ENCODE measurements around the gene OR13A1. TPM values are rescaled to one million over a fixed set of nuclear protein-coding genes. Genes with fewer than 3 reads are reported as not detected.
A peak's percentile ranks its signal among the peaks of the same experiment; 100 is the strongest.
"Not testable (repeated sequence)": the region's sequence is repeated elsewhere in the genome, so short reads cannot be mapped to it uniquely, and the experiment has no call there.

Gene OR13A1
- polyA plus RNA-seq, 4 donors = 0.03 to 0.12 TPM; not detected in 2

DNA sequence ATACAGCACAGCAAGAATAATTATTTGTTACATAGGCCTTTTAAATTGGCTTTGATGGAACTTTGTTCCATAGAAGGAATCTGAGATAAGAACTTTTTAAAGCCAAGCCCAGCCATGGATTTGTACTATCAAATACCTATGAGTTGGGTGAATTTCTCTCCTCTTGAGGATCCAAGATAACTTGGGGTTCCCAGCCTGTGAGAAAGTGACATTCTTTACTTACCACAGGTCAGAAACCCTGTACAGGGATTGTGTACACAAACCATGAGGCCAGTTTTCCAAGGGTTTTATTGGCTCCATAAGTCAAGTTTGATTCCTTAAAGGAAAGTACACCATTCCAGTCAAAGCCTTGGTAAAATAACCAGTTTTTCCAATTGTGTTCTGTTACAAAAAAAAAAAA lies 39.3 kb downstream of the OR13A1 start:
- not testable (repeated sequence) for H3K27ac ChIP-seq (ENCODE audit: low read depth in 1 of 3, low read length in 2 of 3); H3K9me3 ChIP-seq (ENCODE audit: control insufficient read depth in 2 of 2, insufficient read depth in 1 of 2, low read depth in 1 of 2, low read length in 1 of 2); FAIRE-seq; H3K27me3 ChIP-seq (ENCODE audit: control insufficient read depth in 3 of 3, insufficient read depth in 3 of 3, low read length in 3 of 3); H3K4me3 ChIP-seq (ENCODE audit: low read depth in 1 of 3, low read length in 3 of 3); H3K36me3 ChIP-seq (ENCODE audit: control insufficient read depth in 3 of 3, insufficient read depth in 2 of 3, low read depth in 1 of 3, low read length in 3 of 3); H3K4me1 ChIP-seq (ENCODE audit: control insufficient read depth in 3 of 3, insufficient read depth in 2 of 3, low read depth in 1 of 3, low read length in 2 of 3)
- peak in 1 of 2 donors; percentile 70 for DNase-seq

DNA sequence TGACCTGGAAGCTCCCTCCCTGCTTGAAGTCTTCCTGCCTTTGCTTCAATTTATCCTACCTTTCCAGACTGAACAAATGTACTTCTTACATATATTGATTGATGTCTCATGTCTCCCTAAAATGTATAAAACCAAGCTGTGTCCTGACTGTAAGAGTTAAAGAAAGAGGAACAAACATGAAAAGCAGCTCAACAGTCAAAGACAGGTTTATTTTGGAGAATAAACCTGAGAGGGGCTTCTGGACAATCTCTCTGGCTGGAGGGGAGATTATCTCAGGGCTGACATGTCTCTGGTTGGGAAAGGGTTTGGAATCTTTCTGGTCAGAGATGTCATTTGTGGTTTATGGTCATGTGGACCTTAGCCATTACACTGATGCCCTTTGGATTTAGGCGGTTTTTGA lies 41.0 kb downstream of the OR13A1 start:
- H3K36me3 ChIP-seq (ENCODE audit: control insufficient read depth in 3 of 3, insufficient read depth in 2 of 3, low read depth in 1 of 3, low read length in 3 of 3) = no peaks in the 10 kb centered on the region
- no peaks in the 10 kb centered on the region for H3K9me3 ChIP-seq (ENCODE audit: control insufficient read depth in 2 of 2, insufficient read depth in 1 of 2, low read depth in 1 of 2, low read length in 1 of 2)
- no peaks in the 10 kb centered on the region for H3K4me1 ChIP-seq (ENCODE audit: control insufficient read depth in 3 of 3, insufficient read depth in 2 of 3, low read depth in 1 of 3, low read length in 2 of 3)
- no peaks in the 10 kb centered on the region for H3K27me3 ChIP-seq (ENCODE audit: control insufficient read depth in 3 of 3, insufficient read depth in 3 of 3, low read length in 3 of 3)
- H3K27ac ChIP-seq (ENCODE audit: low read depth in 1 of 3, low read length in 2 of 3) = no peak overlapping the region
- 60 to 74% (median 65%) methylated on average over 1 of the region's 1 CpG for WGBS, 3 donors
- DNase-seq (no peak), FAIRE-seq (no peak)
- H3K4me3 ChIP-seq (ENCODE audit: low read depth in 1 of 3, low read length in 3 of 3) = no peak overlapping the region

DNA sequence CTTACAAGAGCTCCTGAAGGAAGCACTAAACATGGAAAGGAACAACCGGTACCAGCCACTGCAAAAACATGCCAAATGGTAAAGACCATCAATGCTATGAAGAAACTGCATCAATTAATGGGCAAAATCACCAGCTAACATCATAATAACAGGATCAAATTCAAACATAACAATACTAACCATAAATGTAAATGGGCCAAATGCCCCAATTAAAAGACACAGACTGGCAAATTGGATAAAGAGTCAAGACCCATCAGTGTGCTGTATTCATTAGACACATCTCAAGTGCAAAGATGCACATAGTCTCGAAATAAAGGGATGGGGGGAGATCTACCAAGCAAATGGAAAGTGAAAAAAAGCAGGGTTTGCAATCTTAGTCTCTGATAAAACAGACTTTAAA lies 47.6 kb downstream of the OR13A1 start:
- H3K4me1 ChIP-seq (ENCODE audit: control insufficient read depth in 3 of 3, insufficient read depth in 2 of 3, low read depth in 1 of 3, low read length in 2 of 3); H3K36me3 ChIP-seq (ENCODE audit: control insufficient read depth in 3 of 3, insufficient read depth in 2 of 3, low read depth in 1 of 3, low read length in 3 of 3); FAIRE-seq; H3K4me3 ChIP-seq (ENCODE audit: low read depth in 1 of 3, low read length in 3 of 3); H3K27me3 ChIP-seq (ENCODE audit: control insufficient read depth in 3 of 3, insufficient read depth in 3 of 3, low read length in 3 of 3); DNase-seq; H3K27ac ChIP-seq (ENCODE audit: low read depth in 1 of 3, low read length in 2 of 3): not testable (repeated sequence)
- 58 to 75% (median 63%) methylated on average over 2 of the region's 2 CpGs for WGBS, 3 donors
- H3K9me3 ChIP-seq (ENCODE audit: control insufficient read depth in 2 of 2, insufficient read depth in 1 of 2, low read depth in 1 of 2, low read length in 1 of 2) = peaks cover 0 to 20% of the 10 kb centered on the region in 2 donors

- Histone ChIP-seq H3K4me3 (ENCODE audit: low read depth in 1 of 3, low read length in 3 of 3) (no peak overlapping the region), H3K27ac (ENCODE audit: low read depth in 1 of 3, low read length in 2 of 3) (no peak overlapping the region), H3K27me3 (ENCODE audit: control insufficient read depth in 3 of 3, insufficient read depth in 3 of 3, low read length in 3 of 3) (peaks cover 0 to 5% (median 0%) of the 10 kb centered on the region in 3 donors), H3K36me3 (ENCODE audit: control insufficient read depth in 3 of 3, insufficient read depth in 2 of 3, low read depth in 1 of 3, low read length in 3 of 3) (no peaks in the 10 kb centered on the region), H3K9me3 (ENCODE audit: control insufficient read depth in 2 of 2, insufficient read depth in 1 of 2, low read depth in 1 of 2, low read length in 1 of 2) (peaks cover 0 to 20% of the 10 kb centered on the region in 2 donors), H3K4me1 (ENCODE audit: control insufficient read depth in 3 of 3, insufficient read depth in 2 of 3, low read depth in 1 of 3, low read length in 2 of 3) (no peaks in the 10 kb centered on the region)
- FAIRE-seq = no peak
- DNase-seq = no peak
- WGBS, 3 donors = 85 to 99% (median 86%) methylated on average over 4 of the region's 4 CpGs
These were observed 49.4 kb downstream of the OR13A1 start for GRCh38 chr10:45265996-45266395.

GRCh38 chr10:45261946-45262345 lies 53.5 kb downstream of the OR13A1 start:
- FAIRE-seq (no peak), DNase-seq (peak in 1 of 2 donors; percentile 30)

DNA sequence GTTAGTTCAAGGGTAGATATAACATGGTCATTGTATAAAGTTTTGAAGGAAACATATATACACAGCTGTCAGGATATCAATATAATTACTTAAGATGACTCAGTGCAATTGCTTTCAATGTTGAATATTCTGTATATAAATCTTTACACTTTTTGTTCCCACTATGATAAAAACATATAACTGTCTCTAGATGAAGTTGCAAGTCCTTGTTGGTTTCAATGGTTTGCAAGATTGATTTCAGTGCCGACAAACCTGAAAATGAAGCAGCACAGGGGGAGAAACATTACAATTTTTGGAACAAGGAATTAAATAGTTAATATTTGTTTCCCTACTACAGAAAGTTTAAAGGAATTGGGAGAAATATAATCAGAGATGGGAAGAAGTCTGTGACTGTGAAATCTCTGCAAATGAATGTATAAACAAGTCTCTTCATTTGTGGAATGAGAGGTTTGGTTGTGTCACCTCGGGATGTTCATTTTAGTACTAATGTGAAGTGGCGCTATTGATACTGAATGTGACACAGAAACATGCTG lies 54.1 kb downstream of the OR13A1 start:
- peaks cover 0 to 5% (median 0%) of the 10 kb centered on the region in 3 donors for H3K27me3 ChIP-seq (ENCODE audit: control insufficient read depth in 3 of 3, insufficient read depth in 3 of 3, low read length in 3 of 3)
- H3K4me3 ChIP-seq (ENCODE audit: low read depth in 1 of 3, low read length in 3 of 3) = no peak overlapping the region
- no peak overlapping the region for H3K27ac ChIP-seq (ENCODE audit: low read depth in 1 of 3, low read length in 2 of 3)
- no peaks in the 10 kb centered on the region for H3K4me1 ChIP-seq (ENCODE audit: control insufficient read depth in 3 of 3, insufficient read depth in 2 of 3, low read depth in 1 of 3, low read length in 2 of 3)
- no peaks in the 10 kb centered on the region for H3K36me3 ChIP-seq (ENCODE audit: control insufficient read depth in 3 of 3, insufficient read depth in 2 of 3, low read depth in 1 of 3, low read length in 3 of 3)
- 50 to 77% (median 57%) methylated on average over 3 of the region's 3 CpGs for WGBS, 3 donors
- DNase-seq = no peak
- H3K9me3 ChIP-seq (ENCODE audit: control insufficient read depth in 2 of 2, insufficient read depth in 1 of 2, low read depth in 1 of 2, low read length in 1 of 2) = peaks cover 0 to 18% of the 10 kb centered on the region in 2 donors
- no peak for FAIRE-seq

More at GRCh38 chr10:45261946-45262345, 53.5 kb downstream of the OR13A1 start:
- no peak overlapping the region for H3K27ac ChIP-seq (ENCODE audit: low read depth in 1 of 3, low read length in 2 of 3)
- WGBS, 3 donors = 11 to 50% (median 32%) methylated on average over 2 of the region's 2 CpGs
- H3K9me3 ChIP-seq (ENCODE audit: control insufficient read depth in 2 of 2, insufficient read depth in 1 of 2, low read depth in 1 of 2, low read length in 1 of 2) = peaks cover 0 to 20% of the 10 kb centered on the region in 2 donors
- no peak overlapping the region for H3K4me3 ChIP-seq (ENCODE audit: low read depth in 1 of 3, low read length in 3 of 3)
- no peaks in the 10 kb centered on the region for H3K36me3 ChIP-seq (ENCODE audit: control insufficient read depth in 3 of 3, insufficient read depth in 2 of 3, low read depth in 1 of 3, low read length in 3 of 3)
- H3K4me1 ChIP-seq (ENCODE audit: control insufficient read depth in 3 of 3, insufficient read depth in 2 of 3, low read depth in 1 of 3, low read length in 2 of 3) = no peaks in the 10 kb centered on the region
- peaks cover 0 to 5% (median 0%) of the 10 kb centered on the region in 3 donors for H3K27me3 ChIP-seq (ENCODE audit: control insufficient read depth in 3 of 3, insufficient read depth in 3 of 3, low read length in 3 of 3)

GRCh38 chr10:45260635-45261034 lies 54.8 kb downstream of the OR13A1 start:
- DNase-seq; H3K4me1 ChIP-seq (ENCODE audit: control insufficient read depth in 3 of 3, insufficient read depth in 2 of 3, low read depth in 1 of 3, low read length in 2 of 3); FAIRE-seq; H3K36me3 ChIP-seq (ENCODE audit: control insufficient read depth in 3 of 3, insufficient read depth in 2 of 3, low read depth in 1 of 3, low read length in 3 of 3); H3K27me3 ChIP-seq (ENCODE audit: control insufficient read depth in 3 of 3, insufficient read depth in 3 of 3, low read length in 3 of 3); H3K27ac ChIP-seq (ENCODE audit: low read depth in 1 of 3, low read length in 2 of 3); H3K4me3 ChIP-seq (ENCODE audit: low read depth in 1 of 3, low read length in 3 of 3): not testable (repeated sequence)
- peaks cover 0 to 11% of the 10 kb centered on the region in 2 donors for H3K9me3 ChIP-seq (ENCODE audit: control insufficient read depth in 2 of 2, insufficient read depth in 1 of 2, low read depth in 1 of 2, low read length in 1 of 2)
- WGBS, 3 donors = 18 to 52% (median 46%) methylated on average over 3 of the region's 3 CpGs

- not testable (repeated sequence) for FAIRE-seq; H3K36me3 ChIP-seq (ENCODE audit: control insufficient read depth in 3 of 3, insufficient read depth in 2 of 3, low read depth in 1 of 3, low read length in 3 of 3); H3K4me3 ChIP-seq (ENCODE audit: low read depth in 1 of 3, low read length in 3 of 3); H3K27me3 ChIP-seq (ENCODE audit: control insufficient read depth in 3 of 3, insufficient read depth in 3 of 3, low read length in 3 of 3); DNase-seq; H3K4me1 ChIP-seq (ENCODE audit: control insufficient read depth in 3 of 3, insufficient read depth in 2 of 3, low read depth in 1 of 3, low read length in 2 of 3); H3K27ac ChIP-seq (ENCODE audit: low read depth in 1 of 3, low read length in 2 of 3)
- 89 to 98% (median 92%) methylated on average over 18 to 44 of the region's 50 CpGs for WGBS, 3 donors
- peaks cover 0 to 11% of the 10 kb centered on the region in 2 donors for H3K9me3 ChIP-seq (ENCODE audit: control insufficient read depth in 2 of 2, insufficient read depth in 1 of 2, low read depth in 1 of 2, low read length in 1 of 2)
These were observed 55.5 kb downstream of the OR13A1 start for GRCh38 chr10:45259786-45260495.

All from small intestine (tissue), 7 donors.